WTC11 (cell line): ENCODE data around the gene FPR2.

Experiments used
- CREB1 ChIP-seq: sonication (generic); formaldehyde crosslinking; IDR thresholded peaks from 2 replicates; pipeline ENCODE4 v1.8.0; 2023; ENCODE audit warnings: mild to moderate bottlenecking, missing genetic modification reagents
- GABPB1 ChIP-seq: sonication (generic); formaldehyde crosslinking; IDR thresholded peaks from 2 replicates; pipeline ENCODE4 v1.8.1; 2023; ENCODE audit warnings: mild to moderate bottlenecking, missing genetic modification reagents
- ZNF121 ChIP-seq: sonication (generic); formaldehyde crosslinking; IDR thresholded peaks from 2 replicates; pipeline ENCODE4 v1.8.0; 2023; ENCODE audit warnings: missing genetic modification reagents
- TF ChIP-seq, protein P1 (sequence below): sonication (generic); formaldehyde crosslinking; IDR thresholded peaks from 2 replicates; pipeline ENCODE4 v1.8.0; 2022; ENCODE audit warnings: mild to moderate bottlenecking, missing genetic modification reagents
- TF ChIP-seq, protein P2 (sequence below): fragments of 200-600 bp; IDR thresholded peaks from 2 replicates; pipeline ENCODE4 v1.8.0; 2022; ENCODE audit warnings: antibody characterized with exemption
- TF ChIP-seq, protein P3 (sequence below): sonication (generic); formaldehyde crosslinking; IDR thresholded peaks from 2 replicates; pipeline ENCODE4 v1.8.1; 2022; ENCODE audit warnings: mild to moderate bottlenecking, missing genetic modification reagents, moderate library complexity, borderline replicate concordance
- TF ChIP-seq, protein P4 (sequence below): sonication (generic); formaldehyde crosslinking; IDR thresholded peaks from 2 replicates; pipeline ENCODE4 v1.8.0; 2023; ENCODE audit warnings: mild to moderate bottlenecking, missing genetic modification reagents

DNA sequence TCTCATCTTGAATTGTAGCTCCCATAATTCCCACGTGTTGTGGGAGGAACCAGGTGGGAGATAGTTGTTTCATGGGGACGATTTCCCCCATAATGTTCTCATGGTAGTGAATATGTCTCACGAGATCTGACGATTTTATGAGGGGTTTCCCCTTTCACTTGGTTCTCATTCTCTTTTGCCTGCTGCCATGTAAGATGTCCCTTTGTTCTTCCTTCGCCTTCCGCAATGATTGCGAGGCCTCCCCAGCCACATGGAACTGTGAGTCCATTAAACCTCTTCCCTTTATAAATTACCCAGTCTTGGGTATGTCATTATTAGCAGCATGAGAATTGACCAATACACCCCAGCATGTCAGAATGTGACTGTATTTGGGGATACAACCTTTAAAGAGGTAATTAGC lies 5.4 kb upstream of the FPR2 start:
- TF ChIP-seq, protein P1, sequence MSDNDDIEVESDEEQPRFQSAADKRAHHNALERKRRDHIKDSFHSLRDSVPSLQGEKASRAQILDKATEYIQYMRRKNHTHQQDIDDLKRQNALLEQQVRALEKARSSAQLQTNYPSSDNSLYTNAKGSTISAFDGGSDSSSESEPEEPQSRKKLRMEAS (CRISPR knock-in tag) = no peak
- TF ChIP-seq, protein P2, sequence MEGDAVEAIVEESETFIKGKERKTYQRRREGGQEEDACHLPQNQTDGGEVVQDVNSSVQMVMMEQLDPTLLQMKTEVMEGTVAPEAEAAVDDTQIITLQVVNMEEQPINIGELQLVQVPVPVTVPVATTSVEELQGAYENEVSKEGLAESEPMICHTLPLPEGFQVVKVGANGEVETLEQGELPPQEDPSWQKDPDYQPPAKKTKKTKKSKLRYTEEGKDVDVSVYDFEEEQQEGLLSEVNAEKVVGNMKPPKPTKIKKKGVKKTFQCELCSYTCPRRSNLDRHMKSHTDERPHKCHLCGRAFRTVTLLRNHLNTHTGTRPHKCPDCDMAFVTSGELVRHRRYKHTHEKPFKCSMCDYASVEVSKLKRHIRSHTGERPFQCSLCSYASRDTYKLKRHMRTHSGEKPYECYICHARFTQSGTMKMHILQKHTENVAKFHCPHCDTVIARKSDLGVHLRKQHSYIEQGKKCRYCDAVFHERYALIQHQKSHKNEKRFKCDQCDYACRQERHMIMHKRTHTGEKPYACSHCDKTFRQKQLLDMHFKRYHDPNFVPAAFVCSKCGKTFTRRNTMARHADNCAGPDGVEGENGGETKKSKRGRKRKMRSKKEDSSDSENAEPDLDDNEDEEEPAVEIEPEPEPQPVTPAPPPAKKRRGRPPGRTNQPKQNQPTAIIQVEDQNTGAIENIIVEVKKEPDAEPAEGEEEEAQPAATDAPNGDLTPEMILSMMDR = no peak
- TF ChIP-seq CREB1 (CRISPR knock-in tag) = no peak
- TF ChIP-seq ZNF121 (CRISPR knock-in tag) = no peak
- TF ChIP-seq, protein P3, sequence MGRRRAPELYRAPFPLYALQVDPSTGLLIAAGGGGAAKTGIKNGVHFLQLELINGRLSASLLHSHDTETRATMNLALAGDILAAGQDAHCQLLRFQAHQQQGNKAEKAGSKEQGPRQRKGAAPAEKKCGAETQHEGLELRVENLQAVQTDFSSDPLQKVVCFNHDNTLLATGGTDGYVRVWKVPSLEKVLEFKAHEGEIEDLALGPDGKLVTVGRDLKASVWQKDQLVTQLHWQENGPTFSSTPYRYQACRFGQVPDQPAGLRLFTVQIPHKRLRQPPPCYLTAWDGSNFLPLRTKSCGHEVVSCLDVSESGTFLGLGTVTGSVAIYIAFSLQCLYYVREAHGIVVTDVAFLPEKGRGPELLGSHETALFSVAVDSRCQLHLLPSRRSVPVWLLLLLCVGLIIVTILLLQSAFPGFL (CRISPR knock-in tag) = no peak
- no peak for TF ChIP-seq GABPB1 (CRISPR knock-in tag)
- TF ChIP-seq, protein P4, sequence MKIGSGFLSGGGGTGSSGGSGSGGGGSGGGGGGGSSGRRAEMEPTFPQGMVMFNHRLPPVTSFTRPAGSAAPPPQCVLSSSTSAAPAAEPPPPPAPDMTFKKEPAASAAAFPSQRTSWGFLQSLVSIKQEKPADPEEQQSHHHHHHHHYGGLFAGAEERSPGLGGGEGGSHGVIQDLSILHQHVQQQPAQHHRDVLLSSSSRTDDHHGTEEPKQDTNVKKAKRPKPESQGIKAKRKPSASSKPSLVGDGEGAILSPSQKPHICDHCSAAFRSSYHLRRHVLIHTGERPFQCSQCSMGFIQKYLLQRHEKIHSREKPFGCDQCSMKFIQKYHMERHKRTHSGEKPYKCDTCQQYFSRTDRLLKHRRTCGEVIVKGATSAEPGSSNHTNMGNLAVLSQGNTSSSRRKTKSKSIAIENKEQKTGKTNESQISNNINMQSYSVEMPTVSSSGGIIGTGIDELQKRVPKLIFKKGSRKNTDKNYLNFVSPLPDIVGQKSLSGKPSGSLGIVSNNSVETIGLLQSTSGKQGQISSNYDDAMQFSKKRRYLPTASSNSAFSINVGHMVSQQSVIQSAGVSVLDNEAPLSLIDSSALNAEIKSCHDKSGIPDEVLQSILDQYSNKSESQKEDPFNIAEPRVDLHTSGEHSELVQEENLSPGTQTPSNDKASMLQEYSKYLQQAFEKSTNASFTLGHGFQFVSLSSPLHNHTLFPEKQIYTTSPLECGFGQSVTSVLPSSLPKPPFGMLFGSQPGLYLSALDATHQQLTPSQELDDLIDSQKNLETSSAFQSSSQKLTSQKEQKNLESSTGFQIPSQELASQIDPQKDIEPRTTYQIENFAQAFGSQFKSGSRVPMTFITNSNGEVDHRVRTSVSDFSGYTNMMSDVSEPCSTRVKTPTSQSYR (CRISPR knock-in tag) = no peak
